Measurements from ENCODE around the gene HPCAL1.

HPCAL1 gene

GRCh38 chr2:10369269-10370255, 66.9 kb downstream of the HPCAL1 start:
- no peaks in the 10 kb centered on the region for H3K79me1 ChIP-seq (ENCODE audit: low read length)
- H3K27me3 ChIP-seq (ENCODE audit: insufficient read depth, low read length): no peaks in the 10 kb centered on the region
- no peak overlapping the region for H4K91ac ChIP-seq (ENCODE audit: low read depth, low read length)
- no peak overlapping the region for H4K12ac ChIP-seq (ENCODE audit: low read depth, low read length)
- no peak overlapping the region for H3K9ac ChIP-seq (ENCODE audit: low read length)
- peaks cover 0 to 4% of the 10 kb centered on the region in 2 experiments for H3K4me1 ChIP-seq (ENCODE audit: control insufficient read depth in 1 of 2, insufficient read depth in 2 of 2, low read length in 2 of 2)
- no peak overlapping the region for H2BK5ac ChIP-seq (ENCODE audit: low read depth, low read length, poor library complexity)
- no peak overlapping the region for H2BK120ac ChIP-seq (ENCODE audit: insufficient read depth, low read length, poor library complexity)
- H3K79me2 ChIP-seq (ENCODE audit: control insufficient read depth, insufficient read depth, low read length, poor library complexity): no peaks in the 10 kb centered on the region
- H3K27ac ChIP-seq (ENCODE audit: low read depth, low read length): no peak overlapping the region
- H2BK12ac ChIP-seq (ENCODE audit: low read length): no peak overlapping the region
- H3K9me3 ChIP-seq (ENCODE audit: insufficient read depth, low read depth, low read length): peaks cover 4% of the 10 kb centered on the region
- no peak overlapping the region for H4K8ac ChIP-seq (ENCODE audit: low read depth, low read length)
- H3K4ac ChIP-seq (ENCODE audit: low read depth, low read length): no peak overlapping the region
- DNase-seq: peak; percentile 90 to 93
- H3K14ac ChIP-seq (ENCODE audit: low read length): no peak overlapping the region
- no peak overlapping the region for H3K4me3 ChIP-seq (ENCODE audit: low read depth, low read length)
- H3K36me3 ChIP-seq (ENCODE audit: control insufficient read depth in 1 of 2, insufficient read depth in 2 of 2, low read length in 2 of 2): no peaks in the 10 kb centered on the region
- no peak overlapping the region for H2AFZ ChIP-seq (ENCODE audit: insufficient read depth, low read length, poor library complexity)
- no CpG with 5 or more reads among the region's 14 CpGs for WGBS (ENCODE audit: extremely low coverage, insufficient coverage, insufficient read length)
- no peak overlapping the region for H2AK5ac ChIP-seq (ENCODE audit: low read length)
- H3K23ac ChIP-seq (ENCODE audit: low read length): no peak overlapping the region
- H3K4me2 ChIP-seq (ENCODE audit: low read length): no peak overlapping the region
- H3K18ac ChIP-seq (ENCODE audit: low read length): no peak overlapping the region

DNA sequence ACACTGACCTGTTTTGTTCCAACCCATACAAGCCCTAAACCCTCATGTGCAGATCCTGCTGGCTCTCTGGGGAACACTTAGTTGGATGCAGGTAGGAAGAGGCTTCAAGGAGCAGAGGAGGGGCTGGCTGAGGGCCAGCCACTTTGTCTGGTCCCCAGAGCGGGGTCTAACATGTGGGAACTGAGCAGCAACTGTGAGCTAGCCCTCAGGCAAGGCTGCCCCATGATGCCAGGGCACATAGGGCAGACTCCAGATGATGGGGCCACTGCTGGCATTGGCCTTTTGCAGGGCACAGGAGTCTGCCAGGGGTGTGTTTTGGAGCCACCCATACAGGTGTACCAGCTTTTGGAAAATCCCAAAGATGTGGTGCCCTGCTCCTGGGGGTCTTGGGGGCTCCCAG, 67.7 kb downstream of the HPCAL1 start:
- Histone ChIP-seq H3K36me3 (ENCODE audit: control insufficient read depth in 1 of 2, insufficient read depth in 2 of 2, low read length in 2 of 2) (no peaks in the 10 kb centered on the region), H3K18ac (ENCODE audit: low read length) (no peak overlapping the region), H2AK5ac (ENCODE audit: low read length) (no peak overlapping the region), H2BK5ac (ENCODE audit: low read depth, low read length, poor library complexity) (no peak overlapping the region), H3K4ac (ENCODE audit: low read depth, low read length) (no peak overlapping the region), H2BK12ac (ENCODE audit: low read length) (no peak overlapping the region), H3K79me1 (ENCODE audit: low read length) (no peaks in the 10 kb centered on the region), H3K4me2 (ENCODE audit: low read length) (no peak overlapping the region), H2AFZ (ENCODE audit: insufficient read depth, low read length, poor library complexity) (no peak overlapping the region), H3K23ac (ENCODE audit: low read length) (no peak overlapping the region), H4K12ac (ENCODE audit: low read depth, low read length) (no peak overlapping the region), H3K27me3 (ENCODE audit: insufficient read depth, low read length) (no peaks in the 10 kb centered on the region), H4K8ac (ENCODE audit: low read depth, low read length) (no peak overlapping the region), H3K4me3 (ENCODE audit: low read depth, low read length) (no peak overlapping the region), H3K9ac (ENCODE audit: low read length) (no peak overlapping the region), H4K91ac (ENCODE audit: low read depth, low read length) (no peak overlapping the region), H3K4me1 (ENCODE audit: control insufficient read depth in 1 of 2, insufficient read depth in 2 of 2, low read length in 2 of 2) (peaks cover 0 to 4% of the 10 kb centered on the region in 2 experiments), H3K79me2 (ENCODE audit: control insufficient read depth, insufficient read depth, low read length, poor library complexity) (no peaks in the 10 kb centered on the region), H3K27ac (ENCODE audit: low read depth, low read length) (no peak overlapping the region), H3K14ac (ENCODE audit: low read length) (no peak overlapping the region), H3K9me3 (ENCODE audit: insufficient read depth, low read depth, low read length) (peaks cover 4% of the 10 kb centered on the region), H2BK120ac (ENCODE audit: insufficient read depth, low read length, poor library complexity) (no peak overlapping the region)
- no peak for DNase-seq
- WGBS (ENCODE audit: extremely low coverage, insufficient coverage, insufficient read length): no CpG with 5 or more reads among the region's 1 CpG

GRCh38 chr2:10370895-10371294, 68.2 kb downstream of the HPCAL1 start:
- Histone ChIP-seq H2BK5ac (ENCODE audit: low read depth, low read length, poor library complexity) (no peak overlapping the region), H3K4me2 (ENCODE audit: low read length) (no peak overlapping the region), H3K23ac (ENCODE audit: low read length) (no peak overlapping the region), H3K27me3 (ENCODE audit: insufficient read depth, low read length) (no peaks in the 10 kb centered on the region), H3K4ac (ENCODE audit: low read depth, low read length) (no peak overlapping the region), H2BK120ac (ENCODE audit: insufficient read depth, low read length, poor library complexity) (no peak overlapping the region), H2AK5ac (ENCODE audit: low read length) (no peak overlapping the region), H3K79me2 (ENCODE audit: control insufficient read depth, insufficient read depth, low read length, poor library complexity) (no peaks in the 10 kb centered on the region), H2BK12ac (ENCODE audit: low read length) (no peak overlapping the region), H4K91ac (ENCODE audit: low read depth, low read length) (no peak overlapping the region), H3K18ac (ENCODE audit: low read length) (no peak overlapping the region), H3K9ac (ENCODE audit: low read length) (no peak overlapping the region), H3K79me1 (ENCODE audit: low read length) (no peaks in the 10 kb centered on the region), H2AFZ (ENCODE audit: insufficient read depth, low read length, poor library complexity) (no peak overlapping the region), H3K14ac (ENCODE audit: low read length) (no peak overlapping the region), H3K36me3 (ENCODE audit: control insufficient read depth in 1 of 2, insufficient read depth in 2 of 2, low read length in 2 of 2) (no peaks in the 10 kb centered on the region), H4K12ac (ENCODE audit: low read depth, low read length) (no peak overlapping the region), H3K4me3 (ENCODE audit: low read depth, low read length) (no peak overlapping the region), H3K9me3 (ENCODE audit: insufficient read depth, low read depth, low read length) (peaks cover under 1% of the 10 kb centered on the region), H3K4me1 (ENCODE audit: control insufficient read depth in 1 of 2, insufficient read depth in 2 of 2, low read length in 2 of 2) (peaks cover 0 to 4% of the 10 kb centered on the region in 2 experiments), H3K27ac (ENCODE audit: low read depth, low read length) (no peak overlapping the region), H4K8ac (ENCODE audit: low read depth, low read length) (no peak overlapping the region)
- no peak for DNase-seq
- no CpG with 5 or more reads among the region's 6 CpGs for WGBS (ENCODE audit: extremely low coverage, insufficient coverage, insufficient read length)

GRCh38 chr2:10371441-10372196, 68.9 kb downstream of the HPCAL1 start:
- H2AFZ ChIP-seq (ENCODE audit: insufficient read depth, low read length, poor library complexity): no peak overlapping the region
- no peak overlapping the region for H3K23ac ChIP-seq (ENCODE audit: low read length)
- H3K14ac ChIP-seq (ENCODE audit: low read length): no peak overlapping the region
- no peak overlapping the region for H4K8ac ChIP-seq (ENCODE audit: low read depth, low read length)
- no peak for DNase-seq
- H4K91ac ChIP-seq (ENCODE audit: low read depth, low read length): no peak overlapping the region
- no peak overlapping the region for H3K4me3 ChIP-seq (ENCODE audit: low read depth, low read length)
- no peak overlapping the region for H2BK5ac ChIP-seq (ENCODE audit: low read depth, low read length, poor library complexity)
- no peak overlapping the region for H2AK5ac ChIP-seq (ENCODE audit: low read length)
- H3K9ac ChIP-seq (ENCODE audit: low read length): no peak overlapping the region
- H3K36me3 ChIP-seq (ENCODE audit: control insufficient read depth in 1 of 2, insufficient read depth in 2 of 2, low read length in 2 of 2): no peaks in the 10 kb centered on the region
- H3K79me1 ChIP-seq (ENCODE audit: low read length): no peaks in the 10 kb centered on the region
- no peaks in the 10 kb centered on the region for H3K27me3 ChIP-seq (ENCODE audit: insufficient read depth, low read length)
- no peak overlapping the region for H2BK120ac ChIP-seq (ENCODE audit: insufficient read depth, low read length, poor library complexity)
- no CpG with 5 or more reads among the region's 15 CpGs for WGBS (ENCODE audit: extremely low coverage, insufficient coverage, insufficient read length)
- H3K9me3 ChIP-seq (ENCODE audit: insufficient read depth, low read depth, low read length): no peaks in the 10 kb centered on the region
- H3K4me2 ChIP-seq (ENCODE audit: low read length): no peak overlapping the region
- no peak overlapping the region for H3K27ac ChIP-seq (ENCODE audit: low read depth, low read length)
- H3K4ac ChIP-seq (ENCODE audit: low read depth, low read length): no peak overlapping the region
- H4K12ac ChIP-seq (ENCODE audit: low read depth, low read length): no peak overlapping the region
- H3K79me2 ChIP-seq (ENCODE audit: control insufficient read depth, insufficient read depth, low read length, poor library complexity): no peaks in the 10 kb centered on the region
- H3K18ac ChIP-seq (ENCODE audit: low read length): no peak overlapping the region
- H2BK12ac ChIP-seq (ENCODE audit: low read length): no peak overlapping the region
- peaks cover 0 to 4% of the 10 kb centered on the region in 2 experiments for H3K4me1 ChIP-seq (ENCODE audit: control insufficient read depth in 1 of 2, insufficient read depth in 2 of 2, low read length in 2 of 2)
